Measurements from ENCODE around the gene MYO1H. TPM values are rescaled to one million over a fixed set of nuclear protein-coding genes. Genes with fewer than 3 reads are reported as not detected.
"Not testable (repeated sequence)": the region's sequence is repeated elsewhere in the genome, so short reads cannot be mapped to it uniquely, and the experiment has no call there.

Gene MYO1H
- total RNA-seq, 1 experiment from 2014 or later, result not detected

- Histone ChIP-seq H3K36me3 (ENCODE audit: insufficient read depth, low read length) (no peaks in the 10 kb centered on the region), H3K4me1 (ENCODE audit: low read length) (peaks cover 5% of the 10 kb centered on the region), H3K9ac (ENCODE audit: low read length) (no peak overlapping the region), H3K4me2 (ENCODE audit: low read depth, low read length, poor library complexity, severe bottlenecking) (no peak overlapping the region), H4K20me1 (ENCODE audit: insufficient read depth, low read depth, low read length) (no peaks in the 10 kb centered on the region), H3K27me3 (ENCODE audit: low read length) (no peaks in the 10 kb centered on the region), H3K79me2 (ENCODE audit: low read length) (no peaks in the 10 kb centered on the region), H3K4me3 (ENCODE audit: low read length) (no peak overlapping the region), H3K27ac (ENCODE audit: low read length) (no peak overlapping the region), H2AFZ (ENCODE audit: low read length) (no peak overlapping the region), H3K9me2 (replicated peaks; ENCODE audit: insufficient read depth, low read length) (no peaks in the 10 kb centered on the region), H3K9me3 (ENCODE audit: low read length) (no peaks in the 10 kb centered on the region)
- DNase-seq, result peak; percentile 79
These were observed 37.8 kb downstream of the MYO1H start for GRCh38 chr12:109385339-109386058.

GRCh38 chr12:109386059-109386433 is 38.3 kb downstream of the MYO1H start:
- Histone ChIP-seq H3K9ac (ENCODE audit: low read length) (no peak overlapping the region), H2AFZ (ENCODE audit: low read length) (no peak overlapping the region), H3K4me3 (ENCODE audit: low read length) (no peak overlapping the region), H3K79me2 (ENCODE audit: low read length) (no peaks in the 10 kb centered on the region), H4K20me1 (ENCODE audit: insufficient read depth, low read depth, low read length) (no peaks in the 10 kb centered on the region), H3K27me3 (ENCODE audit: low read length) (no peaks in the 10 kb centered on the region), H3K9me2 (replicated peaks; ENCODE audit: insufficient read depth, low read length) (no peaks in the 10 kb centered on the region), H3K4me1 (ENCODE audit: low read length) (peaks cover 5% of the 10 kb centered on the region), H3K4me2 (ENCODE audit: low read depth, low read length, poor library complexity, severe bottlenecking) (no peak overlapping the region), H3K9me3 (ENCODE audit: low read length) (no peaks in the 10 kb centered on the region), H3K36me3 (ENCODE audit: insufficient read depth, low read length) (no peaks in the 10 kb centered on the region), H3K27ac (ENCODE audit: low read length) (no peak overlapping the region)
- no peak for DNase-seq

DNA sequence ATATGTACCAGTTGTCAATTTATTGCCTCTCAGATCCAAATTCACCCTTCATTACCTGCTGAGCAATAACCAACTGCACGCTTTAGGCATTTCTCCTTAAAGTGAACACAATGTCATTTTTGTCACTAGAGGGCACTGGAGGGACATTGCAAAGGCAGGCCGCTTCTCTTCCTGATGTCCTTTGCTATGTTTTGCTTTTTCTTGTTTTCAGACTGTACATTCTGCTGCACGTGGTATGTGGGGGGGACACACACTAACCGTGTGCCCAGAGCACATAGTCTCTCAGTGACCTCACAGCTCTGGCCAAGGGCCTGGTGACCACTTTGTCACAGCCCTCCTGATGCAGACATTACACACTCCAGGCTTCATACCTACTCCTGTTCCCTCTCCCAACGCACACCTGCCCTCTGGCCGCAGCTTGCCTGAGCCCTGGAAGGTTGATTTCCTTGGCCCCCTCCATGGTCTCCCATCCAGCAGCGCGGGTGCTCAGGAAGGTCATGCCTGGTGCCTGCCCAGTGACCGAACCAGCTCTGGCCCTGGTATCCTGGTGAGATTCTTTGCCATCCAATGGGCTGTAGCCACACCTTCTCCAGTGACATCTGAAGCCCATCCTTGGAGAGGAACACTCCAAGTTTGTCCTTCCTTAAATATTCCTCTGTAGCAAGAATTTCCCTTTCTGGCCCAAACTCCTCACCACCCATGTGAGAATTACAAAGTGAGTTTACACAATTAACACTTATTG is 39.9 kb downstream of the MYO1H start:
- peak; percentile 82 for DNase-seq
- Histone ChIP-seq H3K9me3 (ENCODE audit: low read length) (no peaks in the 10 kb centered on the region), H3K79me2 (ENCODE audit: low read length) (no peaks in the 10 kb centered on the region), H3K9ac (ENCODE audit: low read length) (no peak overlapping the region), H3K4me2 (ENCODE audit: low read depth, low read length, poor library complexity, severe bottlenecking) (no peak overlapping the region), H3K4me1 (ENCODE audit: low read length) (peaks cover 5% of the 10 kb centered on the region), H4K20me1 (ENCODE audit: insufficient read depth, low read depth, low read length) (no peaks in the 10 kb centered on the region), H3K4me3 (ENCODE audit: low read length) (no peak overlapping the region), H3K27me3 (ENCODE audit: low read length) (no peaks in the 10 kb centered on the region), H3K27ac (ENCODE audit: low read length) (no peak overlapping the region), H3K9me2 (replicated peaks; ENCODE audit: insufficient read depth, low read length) (no peaks in the 10 kb centered on the region), H2AFZ (ENCODE audit: low read length) (0 out of 2 replicates have a peak overlapping the region, but pooled peaks have one; percentile 7), H3K36me3 (ENCODE audit: insufficient read depth, low read length) (no peaks in the 10 kb centered on the region)

- no peak overlapping the region for H2AFZ ChIP-seq (ENCODE audit: low read length)
- H3K4me3 ChIP-seq (ENCODE audit: low read length), result no peak overlapping the region
- H3K9me2 ChIP-seq (replicated peaks; ENCODE audit: insufficient read depth, low read length), result no peaks in the 10 kb centered on the region
- DNase-seq, result peak; percentile 14
- peaks cover 5% of the 10 kb centered on the region for H3K4me1 ChIP-seq (ENCODE audit: low read length)
- H3K27ac ChIP-seq (ENCODE audit: low read length), result no peak overlapping the region
- no peaks in the 10 kb centered on the region for H3K9me3 ChIP-seq (ENCODE audit: low read length)
- no peak overlapping the region for H3K9ac ChIP-seq (ENCODE audit: low read length)
- no peaks in the 10 kb centered on the region for H3K27me3 ChIP-seq (ENCODE audit: low read length)
- no peaks in the 10 kb centered on the region for H4K20me1 ChIP-seq (ENCODE audit: insufficient read depth, low read depth, low read length)
- no peaks in the 10 kb centered on the region for H3K79me2 ChIP-seq (ENCODE audit: low read length)
- no peaks in the 10 kb centered on the region for H3K36me3 ChIP-seq (ENCODE audit: insufficient read depth, low read length)
- no peak overlapping the region for H3K4me2 ChIP-seq (ENCODE audit: low read depth, low read length, poor library complexity, severe bottlenecking)
These were observed 40.5 kb downstream of the MYO1H start for GRCh38 chr12:109388167-109388563.

GRCh38 chr12:109389146-109389545 is 41.4 kb downstream of the MYO1H start:
- Histone ChIP-seq H4K20me1 (ENCODE audit: insufficient read depth, low read depth, low read length) (no peaks in the 10 kb centered on the region), H3K27ac (ENCODE audit: low read length) (no peak overlapping the region), H3K4me2 (ENCODE audit: low read depth, low read length, poor library complexity, severe bottlenecking) (peak overlapping the region; percentile 32), H2AFZ (ENCODE audit: low read length) (peak overlapping the region; percentile 92), H3K36me3 (ENCODE audit: insufficient read depth, low read length) (no peaks in the 10 kb centered on the region), H3K79me2 (ENCODE audit: low read length) (no peaks in the 10 kb centered on the region), H3K4me1 (ENCODE audit: low read length) (peaks cover 5% of the 10 kb centered on the region), H3K27me3 (ENCODE audit: low read length) (no peaks in the 10 kb centered on the region), H3K9ac (ENCODE audit: low read length) (no peak overlapping the region), H3K9me2 (replicated peaks; ENCODE audit: insufficient read depth, low read length) (no peaks in the 10 kb centered on the region), H3K9me3 (ENCODE audit: low read length) (no peaks in the 10 kb centered on the region), H3K4me3 (ENCODE audit: low read length) (no peak overlapping the region)
- peak; percentile 84 for DNase-seq

GRCh38 chr12:109393437-109394345 is 46.0 kb downstream of the MYO1H start:
- no peaks in the 10 kb centered on the region for H3K9me3 ChIP-seq (ENCODE audit: low read length)
- no peak overlapping the region for H2AFZ ChIP-seq (ENCODE audit: low read length)
- no peaks in the 10 kb centered on the region for H3K27me3 ChIP-seq (ENCODE audit: low read length)
- no peak overlapping the region for H3K4me2 ChIP-seq (ENCODE audit: low read depth, low read length, poor library complexity, severe bottlenecking)
- H4K20me1 ChIP-seq (ENCODE audit: insufficient read depth, low read depth, low read length), result no peaks in the 10 kb centered on the region
- H3K9me2 ChIP-seq (replicated peaks; ENCODE audit: insufficient read depth, low read length), result no peaks in the 10 kb centered on the region
- DNase-seq, result peak; percentile 84
- no peaks in the 10 kb centered on the region for H3K79me2 ChIP-seq (ENCODE audit: low read length)
- H3K4me1 ChIP-seq (ENCODE audit: low read length), result peaks cover 4% of the 10 kb centered on the region
- no peak overlapping the region for H3K27ac ChIP-seq (ENCODE audit: low read length)
- H3K9ac ChIP-seq (ENCODE audit: low read length), result no peak overlapping the region
- H3K4me3 ChIP-seq (ENCODE audit: low read length), result no peak overlapping the region
- no peaks in the 10 kb centered on the region for H3K36me3 ChIP-seq (ENCODE audit: insufficient read depth, low read length)

DNA sequence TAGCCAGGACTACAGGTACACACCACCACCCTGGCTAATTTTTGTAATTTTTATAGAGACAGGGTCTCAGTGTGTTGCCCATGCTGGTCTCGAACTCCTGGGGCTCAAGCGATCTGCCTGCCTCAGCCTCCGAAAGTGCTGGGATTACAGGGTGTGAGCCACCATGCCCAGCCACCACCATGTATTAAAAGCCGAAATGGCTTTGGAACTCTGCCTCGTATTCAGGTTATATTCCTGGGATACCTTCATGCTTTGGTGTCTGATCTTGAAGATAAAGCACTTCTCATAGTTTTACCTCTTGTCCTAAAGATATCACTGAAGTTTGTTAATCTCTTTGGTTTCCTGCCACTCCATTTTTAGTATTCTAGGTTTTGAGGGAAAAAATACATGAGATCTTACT is 47.2 kb downstream of the MYO1H start:
- H3K4me1 ChIP-seq (ENCODE audit: low read length), result no peaks in the 10 kb centered on the region
- H3K27me3 ChIP-seq (ENCODE audit: low read length), result no peaks in the 10 kb centered on the region
- peak; percentile 12 for DNase-seq
- H4K20me1 ChIP-seq (ENCODE audit: insufficient read depth, low read depth, low read length), result no peaks in the 10 kb centered on the region
- H2AFZ ChIP-seq (ENCODE audit: low read length), result no peak overlapping the region
- no peak overlapping the region for H3K4me2 ChIP-seq (ENCODE audit: low read depth, low read length, poor library complexity, severe bottlenecking)
- H3K9me3 ChIP-seq (ENCODE audit: low read length), result no peaks in the 10 kb centered on the region
- H3K9ac ChIP-seq (ENCODE audit: low read length), result no peak overlapping the region
- H3K36me3 ChIP-seq (ENCODE audit: insufficient read depth, low read length), result no peaks in the 10 kb centered on the region
- no peaks in the 10 kb centered on the region for H3K79me2 ChIP-seq (ENCODE audit: low read length)
- H3K9me2 ChIP-seq (replicated peaks; ENCODE audit: insufficient read depth, low read length), result no peaks in the 10 kb centered on the region
- no peak overlapping the region for H3K4me3 ChIP-seq (ENCODE audit: low read length)
- H3K27ac ChIP-seq (ENCODE audit: low read length), result no peak overlapping the region

DNA sequence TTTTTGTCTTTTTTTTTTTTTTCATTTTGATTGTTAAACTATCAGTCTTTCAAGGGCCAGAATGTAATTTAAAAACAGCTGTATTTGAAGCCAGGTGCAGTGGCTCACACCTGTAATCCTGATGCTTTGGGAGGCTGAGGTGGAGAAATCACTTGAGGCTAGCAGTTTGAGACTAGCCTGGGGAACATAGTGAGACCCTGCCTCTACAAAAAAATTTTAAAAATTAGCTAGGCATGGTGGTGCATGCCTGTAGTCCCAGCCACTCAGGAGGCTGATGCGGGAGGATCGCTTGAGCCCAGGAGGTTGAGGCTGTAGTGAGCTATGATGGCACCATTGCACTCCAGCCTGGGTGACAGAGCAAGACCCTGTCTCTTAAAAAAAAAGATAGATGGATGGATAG is 57.1 kb downstream of the MYO1H start:
- not testable (repeated sequence) for H3K4me2 ChIP-seq (ENCODE audit: low read depth, low read length, poor library complexity, severe bottlenecking); DNase-seq

More for the DNA sequence above, 57.1 kb downstream of the MYO1H start:
- H3K4me3 ChIP-seq (ENCODE audit: low read length); H3K27me3 ChIP-seq (ENCODE audit: low read length); H3K9me3 ChIP-seq (ENCODE audit: low read length); H4K20me1 ChIP-seq (ENCODE audit: insufficient read depth, low read depth, low read length); H3K27ac ChIP-seq (ENCODE audit: low read length); H3K4me1 ChIP-seq (ENCODE audit: low read length); H3K79me2 ChIP-seq (ENCODE audit: low read length); H3K9ac ChIP-seq (ENCODE audit: low read length); H3K9me2 ChIP-seq (replicated peaks; ENCODE audit: insufficient read depth, low read length); H2AFZ ChIP-seq (ENCODE audit: low read length); H3K36me3 ChIP-seq (ENCODE audit: insufficient read depth, low read length): not testable (repeated sequence)
